ENCODE data around the gene ALDOA.

Gene ALDOA

GRCh38 chr16:30041841-30042240 lies 23.7 kb upstream of the ALDOA start:
- DNase-seq (ENCODE audit: low read depth in 2 of 2): no peak

- no peak for DNase-seq (ENCODE audit: low read depth in 2 of 2)
Observed at GRCh38 chr16:30046178-30046577, 19.4 kb upstream of the ALDOA start.

GRCh38 chr16:30046588-30046987 lies 19.0 kb upstream of the ALDOA start:
- no peak for DNase-seq (ENCODE audit: low read depth in 2 of 2)

GRCh38 chr16:30049871-30050270 lies 15.7 kb upstream of the ALDOA start:
- no peak for DNase-seq (ENCODE audit: low read depth in 2 of 2)

GRCh38 chr16:30051518-30051917 lies 14.0 kb upstream of the ALDOA start:
- no peak for DNase-seq (ENCODE audit: low read depth in 2 of 2)

- peak; percentile 73 to 78 for DNase-seq (ENCODE audit: low read depth in 2 of 2)
Observed at GRCh38 chr16:30052671-30053372, 12.7 kb upstream of the ALDOA start.

GRCh38 chr16:30053376-30054015 lies 12.1 kb upstream of the ALDOA start:
- DNase-seq (ENCODE audit: low read depth in 2 of 2): no peak

- no peak for DNase-seq (ENCODE audit: low read depth in 2 of 2)
Observed at GRCh38 chr16:30054451-30054850, 11.1 kb upstream of the ALDOA start.

- DNase-seq (ENCODE audit: low read depth in 2 of 2): no peak
Observed at GRCh38 chr16:30054959-30055553, 10.5 kb upstream of the ALDOA start.

GRCh38 chr16:30060346-30060745 lies 5.2 kb upstream of the ALDOA start:
- DNase-seq (ENCODE audit: low read depth in 2 of 2): no peak

GRCh38 chr16:30060836-30061554 lies 4.6 kb upstream of the ALDOA start:
- DNase-seq (ENCODE audit: low read depth in 2 of 2): no peak

- no peak for DNase-seq (ENCODE audit: low read depth in 2 of 2)
Observed at GRCh38 chr16:30063278-30063892, 2.2 kb upstream of the ALDOA start.

GRCh38 chr16:30063893-30064728 lies 1.4 kb upstream of the ALDOA start:
- peak; percentile 33 to 56 for DNase-seq (ENCODE audit: low read depth in 2 of 2)

GRCh38 chr16:30064729-30065101 lies 845 bp upstream of the ALDOA start:
- no peak for DNase-seq (ENCODE audit: low read depth in 2 of 2)

- no peak for DNase-seq (ENCODE audit: low read depth in 2 of 2)
Observed at GRCh38 chr16:30065943-30066760, 592 bp downstream of the ALDOA start.

- DNase-seq (ENCODE audit: low read depth in 2 of 2): no peak
Observed at GRCh38 chr16:30066761-30067583, 1.4 kb downstream of the ALDOA start.

- DNase-seq (ENCODE audit: low read depth in 2 of 2): no peak
Observed at GRCh38 chr16:30067584-30067916, 2.0 kb downstream of the ALDOA start.

GRCh38 chr16:30068333-30068732 lies 2.8 kb downstream of the ALDOA start:
- DNase-seq (ENCODE audit: low read depth in 2 of 2): no peak

- DNase-seq (ENCODE audit: low read depth in 2 of 2): no peak
Observed at GRCh38 chr16:30068750-30069610, 3.4 kb downstream of the ALDOA start.

Data from activated CD8-positive, alpha-beta memory T cell treated with anti-CD3 and anti-CD28 coated beads for 4 hours (primary cell).